Stimulated activated CD4-positive, alpha-beta T cell treated with anti-CD3 and anti-CD28 coated beads, Interleukin-15, amount 100 ng/mL, for 24 hours (primary cell): ENCODE results near the gene SPSB1.
"Not testable (repeated sequence)": the region's sequence is repeated elsewhere in the genome, so short reads cannot be mapped to it uniquely, and the experiment has no call there.

Experiments
- DNase-seq: peaks from one replicate; pipeline ENCODE4 v3.0.0-alpha.2; 2020

SPSB1 gene

GRCh38 chr1:9369964-9370788, 77.5 kb downstream of the SPSB1 start:
- DNase-seq = no peak

GRCh38 chr1:9371391-9371935, 78.8 kb downstream of the SPSB1 start:
- no peak for DNase-seq

DNA sequence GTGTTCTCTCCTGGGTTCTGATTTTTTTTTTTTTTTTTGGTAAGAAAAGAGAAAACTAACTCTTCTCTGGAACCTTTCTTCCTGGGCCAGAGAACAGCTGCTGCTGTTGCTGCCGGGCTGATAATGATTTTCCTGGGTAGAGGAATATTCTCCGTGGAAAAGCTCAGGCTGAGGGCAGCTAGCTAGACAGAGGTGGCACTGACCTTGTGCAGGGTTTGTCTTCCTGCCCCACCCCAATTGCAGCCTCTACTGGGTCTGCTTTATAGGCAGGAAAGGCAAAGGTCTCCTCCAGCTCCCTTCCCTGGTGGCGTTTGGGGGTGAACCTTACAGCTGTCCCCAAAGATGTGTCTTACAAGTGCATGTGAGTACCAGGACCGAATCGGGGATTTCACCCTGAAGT, 79.3 kb downstream of the SPSB1 start:
- DNase-seq = no peak

DNA sequence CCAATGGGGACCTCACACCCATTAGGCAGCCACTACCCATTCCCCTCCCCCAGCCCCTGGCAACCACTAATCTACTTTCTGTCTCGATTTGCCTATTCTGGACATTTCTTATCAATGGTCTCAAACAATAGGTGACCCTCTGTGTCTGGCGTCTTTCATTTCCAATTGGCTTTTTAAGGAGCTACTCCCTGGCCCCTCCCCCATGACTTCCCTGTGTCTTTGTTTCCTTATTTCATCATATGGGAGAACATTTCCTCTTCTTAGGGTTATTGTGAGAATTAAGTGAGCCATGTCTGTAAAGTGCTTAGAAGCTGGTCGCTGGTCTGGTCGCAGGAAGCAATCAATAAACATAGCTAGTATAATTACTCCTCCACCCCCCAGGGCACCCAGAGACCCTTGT, 80.9 kb downstream of the SPSB1 start:
- no peak for DNase-seq

- no peak for DNase-seq
These were observed 82.2 kb downstream of the SPSB1 start for GRCh38 chr1:9374748-9375341.

GRCh38 chr1:9375912-9376311, 83.2 kb downstream of the SPSB1 start:
- DNase-seq = no peak

DNA sequence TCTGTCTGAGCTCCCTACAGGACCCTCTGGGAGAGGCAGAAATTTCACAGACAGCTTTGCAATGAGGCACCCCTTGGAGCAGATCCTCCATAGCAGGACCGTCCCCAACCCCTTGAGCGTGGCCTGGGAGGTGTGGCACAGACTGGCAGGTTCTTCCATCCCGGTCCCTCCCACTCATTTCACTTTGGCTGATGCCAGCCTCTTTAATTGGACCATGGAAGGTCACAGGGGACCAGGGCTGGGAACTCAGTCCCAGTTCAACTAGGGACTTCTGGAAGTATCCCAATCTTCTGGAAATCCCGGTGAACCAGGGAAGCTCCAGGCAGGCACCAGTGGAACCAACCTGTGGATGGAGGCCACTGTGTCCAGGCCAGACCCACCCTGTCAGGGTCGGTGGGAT, 83.7 kb downstream of the SPSB1 start:
- DNase-seq = no peak

- no peak for DNase-seq
These were observed 84.2 kb downstream of the SPSB1 start for GRCh38 chr1:9376886-9377333.

DNA sequence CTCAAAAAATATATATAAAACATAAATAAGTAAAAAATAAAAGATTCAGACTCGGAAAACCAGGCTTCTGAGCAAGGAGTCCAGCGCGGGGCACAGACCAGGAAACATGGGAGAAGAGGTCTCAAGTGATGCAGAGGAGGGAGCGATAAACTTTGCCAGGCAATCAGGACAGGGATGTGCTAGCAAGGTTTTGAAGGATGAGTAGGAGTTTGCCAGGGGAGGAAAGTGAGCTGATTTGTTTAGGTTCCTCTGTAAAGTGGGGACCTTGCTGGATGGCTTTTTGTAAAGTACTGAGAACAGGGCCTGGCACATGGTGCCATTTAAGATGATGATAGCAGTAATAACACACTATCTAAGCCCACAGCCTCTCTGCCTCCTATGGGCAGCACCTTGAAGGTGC, 86.1 kb downstream of the SPSB1 start:
- no peak for DNase-seq

GRCh38 chr1:9380711-9381110, 88.0 kb downstream of the SPSB1 start:
- no peak for DNase-seq

GRCh38 chr1:9382643-9383491, 90.2 kb downstream of the SPSB1 start:
- no peak for DNase-seq

- no peak for DNase-seq
These were observed 91.4 kb downstream of the SPSB1 start for GRCh38 chr1:9384128-9384527.

DNA sequence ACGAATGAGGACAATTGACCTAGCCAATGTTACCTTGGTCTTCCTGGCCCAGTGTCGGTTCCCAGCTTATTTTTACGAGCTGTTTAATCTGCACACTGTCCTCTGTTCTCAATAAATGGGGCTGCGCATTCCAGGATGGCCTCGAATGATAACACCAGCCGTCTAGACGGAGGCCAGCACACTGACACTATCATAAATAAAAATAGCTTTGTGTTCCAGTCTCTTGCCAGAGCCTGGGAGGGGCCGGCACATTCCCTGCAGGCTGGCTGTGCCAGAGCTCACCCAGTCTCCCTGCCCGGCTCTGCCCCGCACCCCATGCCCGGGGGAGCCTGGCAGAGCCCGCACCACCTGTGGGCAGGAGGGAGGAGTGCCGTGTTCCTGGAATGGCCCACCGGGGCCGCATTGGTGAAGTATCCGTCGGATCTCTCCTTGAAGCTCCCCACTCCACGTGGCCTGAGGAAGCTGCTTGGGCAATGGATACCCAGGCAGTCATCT, 92.1 kb downstream of the SPSB1 start:
- DNase-seq = no peak

- not testable (repeated sequence) for DNase-seq
These were observed 92.7 kb downstream of the SPSB1 start for GRCh38 chr1:9385392-9385791.

- no peak for DNase-seq
These were observed 93.3 kb downstream of the SPSB1 start for GRCh38 chr1:9385801-9386573.

DNA sequence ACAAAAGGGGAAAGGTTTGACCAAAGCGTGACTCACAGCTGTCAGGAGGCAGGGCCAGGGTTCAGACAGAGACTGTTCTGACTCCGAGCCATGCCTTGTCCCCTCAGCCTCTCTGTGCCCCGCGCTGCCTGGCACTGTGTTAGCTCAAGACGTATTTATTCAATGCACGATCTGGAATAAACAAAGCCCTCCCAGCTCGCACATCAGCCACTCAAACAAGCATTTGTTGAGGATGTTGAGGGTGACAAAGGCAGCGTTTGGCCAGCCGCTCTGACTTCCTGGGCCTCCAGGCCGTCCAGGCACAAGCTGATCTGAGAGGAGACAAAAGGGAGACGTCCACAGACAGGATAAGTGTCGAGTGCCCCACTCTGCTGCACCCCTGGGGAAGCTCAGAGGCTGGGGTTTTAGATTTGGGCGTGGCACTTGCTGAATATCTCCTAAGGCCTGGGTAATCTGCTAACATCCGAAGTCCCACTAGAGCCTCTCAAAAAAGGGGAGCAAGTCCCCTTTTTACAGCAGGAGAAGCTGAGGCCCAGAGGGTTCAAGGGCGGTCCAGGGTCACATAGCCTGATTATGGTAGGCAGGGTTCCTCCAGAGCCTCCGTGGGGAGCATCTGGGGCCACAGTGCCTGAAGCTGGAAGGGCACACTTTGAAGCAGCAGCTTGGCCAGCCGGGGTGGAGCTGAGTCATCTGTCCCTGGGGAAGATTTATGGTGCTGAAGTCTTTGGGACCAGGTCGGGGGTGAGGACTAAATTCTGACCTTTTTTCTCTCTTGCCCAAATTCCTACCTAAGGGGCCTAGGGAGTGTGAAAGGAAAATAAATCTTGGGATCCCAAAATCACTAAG, 95.9 kb downstream of the SPSB1 start:
- no peak for DNase-seq

- DNase-seq = no peak
These were observed 97.3 kb downstream of the SPSB1 start for GRCh38 chr1:9389968-9390367.

DNA sequence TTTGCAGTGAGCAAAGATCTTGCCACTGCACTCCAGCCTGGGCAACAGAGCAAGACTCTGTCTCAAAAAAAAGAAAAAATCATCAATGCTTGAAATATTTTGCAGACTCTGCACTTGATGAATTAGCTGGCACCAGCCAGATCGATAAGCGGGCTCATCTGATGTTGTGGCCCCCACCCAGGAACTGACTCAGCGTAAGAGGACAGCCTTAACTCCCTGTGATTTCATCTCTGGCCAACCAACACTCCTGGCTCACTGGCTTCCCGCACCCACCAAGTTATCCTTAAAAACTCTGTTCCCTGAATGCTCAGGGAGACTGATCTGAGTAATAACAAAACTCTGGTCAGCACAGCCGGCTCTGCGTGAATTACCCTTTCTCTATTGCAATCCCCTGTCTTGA, 98.9 kb downstream of the SPSB1 start:
- no peak for DNase-seq

DNA sequence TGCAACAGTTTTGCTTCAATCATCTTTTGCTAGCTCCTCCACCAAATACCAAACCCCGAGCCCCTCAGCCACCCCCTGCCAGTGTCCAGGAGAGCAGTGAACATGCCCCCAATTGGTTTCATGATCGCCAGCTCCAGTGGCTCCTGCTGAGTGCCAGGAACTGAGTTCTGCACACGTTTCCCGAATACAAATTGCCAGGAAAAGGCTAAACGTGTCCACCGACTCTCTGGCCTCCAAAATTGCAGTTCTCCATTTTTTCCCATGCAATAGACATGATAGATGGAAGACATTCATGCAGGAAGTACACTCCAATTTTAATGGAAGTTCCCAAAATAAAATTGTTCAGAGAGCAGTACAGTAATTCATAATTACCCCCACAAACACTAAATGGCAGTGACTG, 101.3 kb downstream of the SPSB1 start:
- no peak for DNase-seq

GRCh38 chr1:9395018-9395417, 102.3 kb downstream of the SPSB1 start:
- no peak for DNase-seq

DNA sequence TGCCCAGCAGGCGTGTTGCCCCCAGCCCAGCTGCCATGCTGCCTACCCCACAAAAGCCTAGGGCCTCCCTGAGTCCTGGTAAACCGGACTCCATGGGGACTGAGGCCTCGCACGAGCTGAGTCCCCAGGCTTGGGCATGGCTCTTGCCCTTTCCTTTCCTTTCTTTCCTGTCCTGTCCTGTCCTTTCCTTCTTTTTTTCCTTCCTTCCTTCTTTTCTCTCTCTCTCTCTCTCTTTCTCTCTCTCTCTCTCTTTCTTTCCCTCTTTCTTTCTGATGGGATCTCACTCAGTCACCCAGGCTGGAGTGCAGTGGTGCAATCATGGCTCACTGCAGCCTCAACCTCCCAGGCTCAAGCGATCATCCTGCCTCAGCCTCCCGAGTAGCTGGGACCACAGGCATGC, 104.4 kb downstream of the SPSB1 start:
- DNase-seq = no peak
